ENCODE results near the gene ZNF84.

The ZNF84 gene

GRCh38 chr12:133037207-133038005, at the start of gene ZNF84:
Gene ZNF84 (plus strand): TSS chr12:133037509. CDS start chr12:133041468, 3,959 bp downstream.
- peak; percentile 98 for DNase-seq (ENCODE audit: low read depth)

DNA sequence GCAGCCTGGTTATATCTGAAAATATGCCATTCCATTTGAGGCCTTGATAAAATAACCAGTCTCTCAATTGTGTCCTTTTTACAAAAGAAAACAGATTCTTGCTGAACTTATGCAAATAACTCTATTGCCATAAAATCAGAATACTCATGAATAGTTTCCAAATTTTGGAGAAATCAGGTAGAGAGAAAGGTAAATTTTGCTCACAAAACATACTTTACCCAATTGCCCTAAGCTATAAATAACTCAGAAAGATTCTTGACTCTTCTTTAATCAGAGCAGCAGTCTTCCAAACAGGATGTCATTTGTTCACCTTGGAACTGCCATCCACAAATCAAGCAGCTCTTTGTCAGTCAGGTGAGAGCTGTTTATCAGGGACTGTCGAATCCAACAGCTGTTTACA, 38.6 kb upstream of the ZNF84 start:
- no peak for DNase-seq (ENCODE audit: low read depth)

GRCh38 chr12:133010657-133011297, 26.5 kb upstream of the ZNF84 start:
- no peak for DNase-seq (ENCODE audit: low read depth)

GRCh38 chr12:133023566-133023965, 13.7 kb upstream of the ZNF84 start:
- DNase-seq (ENCODE audit: low read depth): no peak

- no peak for DNase-seq (ENCODE audit: low read depth)
These were observed 10.3 kb upstream of the ZNF84 start for GRCh38 chr12:133026996-133027395.

- DNase-seq (ENCODE audit: low read depth): no peak
These were observed 905 bp downstream of the ZNF84 start for GRCh38 chr12:133038118-133038709.

- DNase-seq (ENCODE audit: low read depth): no peak
These were observed 9.4 kb downstream of the ZNF84 start for GRCh38 chr12:133046698-133047097.

GRCh38 chr12:133057446-133057845, 20.1 kb downstream of the ZNF84 start:
- DNase-seq (ENCODE audit: low read depth): no peak

DNA sequence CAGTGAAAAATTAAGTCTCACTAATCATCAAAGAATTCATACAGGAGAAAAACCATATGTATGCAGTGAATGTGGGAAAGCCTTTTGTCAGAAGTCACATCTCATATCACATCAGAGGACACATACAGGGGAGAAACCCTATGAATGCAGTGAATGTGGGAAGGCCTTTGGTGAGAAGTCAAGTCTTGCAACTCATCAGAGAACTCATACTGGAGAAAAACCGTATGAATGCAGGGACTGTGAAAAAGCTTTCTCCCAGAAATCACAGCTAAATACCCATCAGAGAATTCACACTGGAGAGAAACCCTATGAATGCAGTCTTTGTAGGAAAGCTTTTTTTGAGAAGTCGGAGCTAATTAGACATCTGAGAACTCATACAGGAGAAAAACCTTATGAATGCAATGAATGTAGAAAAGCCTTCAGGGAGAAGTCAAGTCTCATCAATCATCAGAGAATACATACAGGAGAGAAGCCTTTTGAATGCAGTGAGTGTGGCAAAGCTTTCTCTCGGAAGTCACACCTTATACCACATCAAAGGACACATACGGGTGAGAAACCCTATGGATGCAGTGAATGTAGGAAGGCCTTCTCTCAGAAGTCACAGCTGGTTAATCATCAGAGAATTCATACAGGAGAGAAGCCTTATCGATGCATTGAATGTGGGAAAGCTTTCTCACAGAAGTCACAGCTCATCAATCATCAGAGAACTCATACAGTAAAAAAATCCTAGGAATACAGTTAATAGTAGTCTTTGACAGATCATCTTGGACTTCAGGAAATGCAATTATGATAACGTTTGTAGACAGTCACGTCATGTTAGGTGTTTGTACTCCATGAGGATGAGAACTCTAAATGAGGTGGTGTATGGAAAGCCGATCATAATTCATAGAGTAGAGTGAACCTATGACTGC, 21.1 kb downstream of the ZNF84 start:
- no peak for DNase-seq (ENCODE audit: low read depth)

GRCh38 chr12:133061954-133062353, 24.6 kb downstream of the ZNF84 start:
- DNase-seq (ENCODE audit: low read depth): no peak

DNA sequence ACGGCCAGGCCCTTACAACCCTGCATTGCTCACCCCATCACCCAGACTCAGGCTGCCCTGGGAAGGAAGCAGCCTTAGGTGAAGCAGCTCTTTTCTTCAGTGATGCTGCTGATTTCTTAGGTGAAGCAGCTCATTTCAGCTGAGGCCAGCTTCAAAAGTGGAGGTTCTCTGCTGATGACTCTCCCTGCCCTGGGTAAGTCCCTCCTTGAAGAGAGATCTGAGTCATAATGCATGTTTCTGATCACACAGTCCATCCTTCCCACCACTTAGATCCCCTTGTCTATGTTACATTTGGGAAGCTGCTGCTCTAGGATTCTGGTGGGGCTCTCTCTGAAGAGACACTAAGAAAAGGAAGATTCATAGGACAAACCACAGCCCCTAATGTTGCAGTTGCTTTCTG, 26.2 kb downstream of the ZNF84 start:
- DNase-seq (ENCODE audit: low read depth): no peak

DNA sequence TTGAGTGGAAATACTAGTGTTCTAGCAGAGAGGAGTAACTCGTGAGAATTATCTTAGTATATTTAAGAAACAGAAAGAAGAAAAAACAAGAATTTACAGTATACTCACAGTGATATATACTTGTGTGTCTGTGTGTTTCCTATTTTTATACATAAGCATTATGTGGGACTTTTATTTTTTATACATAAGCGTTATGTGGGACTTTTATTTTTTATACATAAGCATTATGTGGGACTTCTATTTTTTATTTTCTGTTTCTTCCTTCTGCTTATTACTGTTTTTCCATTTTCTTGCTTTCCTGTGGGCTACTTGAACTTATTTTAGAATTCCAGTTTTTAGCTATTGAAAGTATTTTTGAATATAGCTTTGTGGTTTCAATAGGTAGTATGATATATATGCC, 36.5 kb downstream of the ZNF84 start:
- DNase-seq (ENCODE audit: low read depth): no peak

DNA sequence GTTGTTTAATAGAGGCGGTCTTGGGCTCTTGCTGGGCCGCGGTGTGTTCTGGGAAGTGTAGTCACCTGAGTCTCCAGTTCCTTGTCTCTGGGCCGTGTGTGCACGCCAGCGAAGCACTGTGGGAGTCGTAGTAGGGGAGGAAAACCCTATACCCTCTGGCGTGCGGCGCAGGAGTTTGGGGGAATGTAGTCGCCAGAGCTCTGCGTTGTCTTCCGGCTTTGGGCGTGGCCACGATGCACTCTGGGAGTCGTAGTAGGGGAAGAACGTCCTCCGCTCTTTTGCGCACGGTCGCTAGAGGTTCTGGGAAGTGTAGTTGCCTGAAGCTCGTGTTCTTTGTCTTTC, 42.7 kb downstream of the ZNF84 start:
- DNase-seq (ENCODE audit: low read depth): peak; percentile 97

DNA sequence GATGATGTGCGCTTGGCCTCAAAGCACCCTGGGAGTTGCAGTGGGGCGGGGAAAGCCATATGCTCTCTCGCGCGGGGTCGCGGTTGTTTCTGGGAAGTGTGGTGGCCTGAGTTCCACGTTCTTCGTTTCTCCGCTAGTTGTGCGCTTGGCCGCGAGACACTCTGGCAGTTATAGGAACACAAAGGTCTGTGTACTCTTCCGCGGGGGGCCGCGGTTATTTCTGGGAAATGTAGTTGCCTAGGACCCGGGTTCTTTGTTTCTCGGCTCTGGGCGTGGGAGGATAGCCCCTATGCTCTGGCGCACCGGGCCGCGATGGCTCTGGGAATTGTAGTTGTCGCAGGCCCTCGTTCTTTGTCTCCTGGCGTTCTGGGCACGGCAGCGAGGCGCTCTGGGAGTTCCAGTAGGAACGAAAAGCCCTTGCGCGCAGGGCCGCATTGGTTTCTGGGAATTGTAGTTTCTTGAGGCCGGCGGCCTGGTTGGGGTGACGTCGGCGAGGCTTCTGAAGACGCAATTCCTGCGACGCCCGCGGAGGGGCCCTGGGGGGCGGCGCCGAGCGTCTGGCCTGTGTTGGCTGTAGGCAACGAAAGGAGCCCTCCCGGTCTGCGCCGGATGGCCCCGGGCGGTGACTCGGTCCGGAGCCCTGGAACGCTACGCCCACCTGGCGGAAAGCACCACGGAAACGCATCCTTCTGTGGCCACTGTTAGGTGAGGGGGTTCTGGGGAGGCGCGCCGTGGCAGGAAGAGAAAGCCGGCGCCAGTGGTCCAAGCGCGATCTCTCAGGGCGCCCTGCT, 43.3 kb downstream of the ZNF84 start, which contains the start of gene ZNF140:
Gene ZNF140 (plus strand): TSS at position 556 of the 791 bp plus-strand sequence. CDS start 398 bp downstream, outside the sequence.
- DNase-seq (ENCODE audit: low read depth): peak; percentile 91

GRCh38 chr12:133081159-133081780, 44.0 kb downstream of the ZNF84 start:
- no peak for DNase-seq (ENCODE audit: low read depth)

- DNase-seq (ENCODE audit: low read depth): no peak
These were observed 46.0 kb downstream of the ZNF84 start for GRCh38 chr12:133083345-133083744.

DNA sequence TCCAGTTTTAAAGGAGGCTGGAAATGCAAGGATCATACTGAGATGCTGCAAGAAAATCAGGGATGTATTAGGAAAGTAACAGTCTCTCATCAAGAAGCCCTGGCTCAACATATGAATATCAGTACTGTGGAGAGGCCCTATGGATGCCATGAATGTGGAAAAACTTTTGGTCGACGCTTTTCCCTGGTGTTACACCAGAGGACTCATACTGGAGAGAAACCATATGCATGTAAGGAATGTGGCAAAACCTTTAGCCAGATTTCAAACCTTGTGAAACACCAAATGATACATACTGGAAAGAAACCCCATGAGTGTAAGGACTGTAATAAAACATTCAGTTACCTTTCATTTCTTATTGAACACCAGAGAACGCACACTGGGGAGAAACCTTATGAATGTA, 68.3 kb downstream of the ZNF84 start:
- DNase-seq (ENCODE audit: low read depth): no peak

- no peak for DNase-seq (ENCODE audit: low read depth)
These were observed 68.9 kb downstream of the ZNF84 start for GRCh38 chr12:133106253-133106652.

- DNase-seq (ENCODE audit: low read depth): no peak
These were observed 69.8 kb downstream of the ZNF84 start for GRCh38 chr12:133107121-133107520.

- DNase-seq (ENCODE audit: low read depth): no peak
These were observed 70.8 kb downstream of the ZNF84 start for GRCh38 chr12:133108150-133108549.

Data from CMK (cell line).